ENCODE data around the gene UBE2QL1. TPM values are rescaled to one million over a fixed set of nuclear protein-coding genes. Genes with fewer than 3 reads are reported as not detected.
A peak's percentile ranks its signal among the peaks of the same experiment; 100 is the strongest.

Gene UBE2QL1
- total RNA-seq, 1 experiment from 2014 or later = 0.11 TPM

GRCh38 chr5:6520201-6520600 is 71.5 kb downstream of the UBE2QL1 start:
- no peak overlapping the region for H3K56ac ChIP-seq (ENCODE audit: insufficient read length, low read depth, low read length)
- no peaks in the 10 kb centered on the region for H3K79me1 ChIP-seq (ENCODE audit: insufficient read depth, low read depth, low read length, poor library complexity, severe bottlenecking)
- H4K5ac ChIP-seq (ENCODE audit: insufficient read length, low read depth, low read length) = no peak overlapping the region
- H4K91ac ChIP-seq (ENCODE audit: insufficient read length, low read depth, low read length) = no peak overlapping the region
- no peak overlapping the region for H3K14ac ChIP-seq (ENCODE audit: insufficient read depth, low read length)
- H2BK12ac ChIP-seq (ENCODE audit: insufficient read length, low read depth, low read length) = no peak overlapping the region
- Mint-ChIP-seq H3K4me3 (no peak overlapping the region), H3K4me1 (peaks cover 0 to 3% of the 10 kb centered on the region in 2 experiments; a peak in 2 of 4 replicates), H3K27ac (no peak overlapping the region), H3K36me3 (ENCODE audit: insufficient read depth in 1 of 3, low read depth in 3 of 3) (no peaks in the 10 kb centered on the region; a peak in 1 of 7 replicates), H3K9me3 (peaks cover 0 to 3% of the 10 kb centered on the region in 2 experiments; a peak in 1 of 5 replicates), H3K27me3 (ENCODE audit: low read depth) (peaks cover 19% of the 10 kb centered on the region)
- no peaks in the 10 kb centered on the region for H3K4me1 ChIP-seq (ENCODE audit: insufficient read depth, low read length)
- no peaks in the 10 kb centered on the region for H3K79me2 ChIP-seq (ENCODE audit: insufficient read depth, low read length)
- DNase-seq = no peak
- H4K20me1 ChIP-seq (ENCODE audit: control insufficient read depth, insufficient read depth, insufficient read length) = no peaks in the 10 kb centered on the region
- H2BK5ac ChIP-seq (ENCODE audit: insufficient read length, low read length) = no peak overlapping the region
- TF ChIP-seq CTCF (conservative IDR thresholded peaks at IDR 0.05) = no peak
- no peak overlapping the region; the same call in 1 of the 2 replicates for H3K4ac ChIP-seq (ENCODE audit: low read depth, low read length)
- H3K9ac ChIP-seq (ENCODE audit: extremely low read depth, insufficient read length, low read length) = no peak overlapping the region
- no peak overlapping the region for H4K8ac ChIP-seq (replicated peaks; ENCODE audit: insufficient read length, low read depth, low read length)
- WGBS (ENCODE audit: extremely low coverage, insufficient read length, low lambda C conversion rate) = no CpG with 5 or more reads among the region's 5 CpGs
- H3K27ac ChIP-seq (ENCODE audit: insufficient read length, low read depth, low read length) = no peak overlapping the region
- no peak overlapping the region for H2BK120ac ChIP-seq (ENCODE audit: low read depth, low read length, poor library complexity, severe bottlenecking)
- H3K27me3 ChIP-seq (ENCODE audit: insufficient read depth, low read length) = no peaks in the 10 kb centered on the region
- no peaks in the 10 kb centered on the region for H3K9me3 ChIP-seq (ENCODE audit: control insufficient read depth, low read depth, low read length)
- H3T11ph ChIP-seq (ENCODE audit: low read length) = no peak overlapping the region
- peak overlapping the region; percentile 16 for H3K18ac ChIP-seq (ENCODE audit: insufficient read length, low read depth, low read length)
- H2AK5ac ChIP-seq (ENCODE audit: insufficient read length, low read length) = no peak overlapping the region
- no peak overlapping the region for H3K4me2 ChIP-seq (ENCODE audit: insufficient read depth, insufficient read length, low read length)
- H3K23ac ChIP-seq (ENCODE audit: insufficient read length, low read depth, low read length) = no peak overlapping the region
- no peak overlapping the region for H2BK15ac ChIP-seq (ENCODE audit: low read depth, low read length)
- H2AFZ ChIP-seq (ENCODE audit: low read length) = no peak overlapping the region
- no peaks in the 10 kb centered on the region for H3K23me2 ChIP-seq (ENCODE audit: insufficient read length, low read depth, low read length, poor library complexity, severe bottlenecking)
- H2BK20ac ChIP-seq (ENCODE audit: low read depth, low read length, poor library complexity, severe bottlenecking) = no peak overlapping the region
